SH-SY5Y (cell line): Measurements from ENCODE around the gene DCP2.

ENCODE experiments used
- GATA2 ChIP-seq: IDR thresholded peaks from 2 replicates; pipeline ENCODE4 v1.6.1; 2011; ENCODE audit warnings: mild to moderate bottlenecking, low read depth, low read length
- GATA3 ChIP-seq: IDR thresholded peaks from 2 replicates; pipeline ENCODE4 v1.6.1; 2011; ENCODE audit warnings: low read depth, mild to moderate bottlenecking, low read length, moderate library complexity

DCP2 gene

DNA sequence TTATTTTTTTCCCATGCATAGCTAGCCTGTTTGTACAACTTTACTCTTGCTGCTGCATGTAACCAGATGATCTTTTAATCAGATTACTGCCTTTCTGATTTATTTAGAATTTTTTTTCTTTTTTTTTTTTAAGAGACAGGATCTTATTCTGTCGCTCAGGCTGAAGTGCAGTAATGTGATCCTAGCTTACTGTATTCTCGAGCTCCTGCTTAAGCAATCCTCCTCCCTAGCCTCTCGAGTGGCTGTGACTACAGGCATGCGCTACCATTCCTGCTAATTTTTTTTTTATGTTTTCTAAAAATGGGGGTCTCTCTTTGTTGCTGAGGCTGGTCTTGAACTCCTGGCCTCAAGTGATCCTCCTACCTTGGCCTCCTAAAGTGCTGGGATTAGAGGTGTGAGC lies 9.6 kb downstream of the DCP2 start:
- no peak for TF ChIP-seq GATA3
- no peak for TF ChIP-seq GATA2

DNA sequence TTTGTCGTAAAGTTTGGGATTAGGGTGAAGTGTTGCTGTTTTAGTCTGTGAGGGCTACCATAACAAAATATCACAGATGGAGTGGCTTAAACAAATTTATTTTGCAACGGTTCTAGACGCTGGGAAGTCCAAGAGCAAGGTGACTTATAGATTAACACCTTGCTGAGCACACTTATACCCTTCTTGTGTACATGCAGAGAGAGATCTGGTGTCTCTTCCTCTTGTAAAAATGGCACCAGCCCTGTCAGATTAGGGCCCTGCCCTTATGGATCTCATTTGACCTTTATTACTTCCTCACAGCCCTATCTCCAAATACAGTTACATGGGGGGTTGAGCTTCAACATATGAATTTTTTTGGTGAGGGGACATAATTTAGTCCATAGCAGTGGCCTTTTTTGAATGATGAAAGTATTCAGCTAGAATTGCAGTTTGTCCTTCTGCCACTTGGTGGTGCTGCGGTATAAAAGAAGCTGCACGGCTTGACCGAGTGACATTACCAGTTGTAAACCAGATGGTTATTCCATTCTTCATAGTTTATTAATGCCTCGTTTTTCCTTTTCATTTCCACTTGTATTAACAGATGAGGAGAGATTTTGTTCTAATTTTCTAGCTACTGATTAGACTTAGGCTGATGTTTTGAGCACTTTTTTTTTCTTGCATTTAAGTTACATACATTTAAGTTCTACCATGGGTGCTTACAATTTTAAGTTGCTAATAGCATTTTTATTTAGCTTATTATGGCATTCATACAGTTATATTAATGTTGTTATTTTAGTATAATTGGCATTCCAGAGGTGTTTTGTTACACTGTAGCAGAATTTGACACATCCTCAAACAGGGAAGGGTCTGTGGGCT lies 19.4 kb downstream of the DCP2 start:
- no peak for TF ChIP-seq GATA2
- TF ChIP-seq GATA3: no peak

DNA sequence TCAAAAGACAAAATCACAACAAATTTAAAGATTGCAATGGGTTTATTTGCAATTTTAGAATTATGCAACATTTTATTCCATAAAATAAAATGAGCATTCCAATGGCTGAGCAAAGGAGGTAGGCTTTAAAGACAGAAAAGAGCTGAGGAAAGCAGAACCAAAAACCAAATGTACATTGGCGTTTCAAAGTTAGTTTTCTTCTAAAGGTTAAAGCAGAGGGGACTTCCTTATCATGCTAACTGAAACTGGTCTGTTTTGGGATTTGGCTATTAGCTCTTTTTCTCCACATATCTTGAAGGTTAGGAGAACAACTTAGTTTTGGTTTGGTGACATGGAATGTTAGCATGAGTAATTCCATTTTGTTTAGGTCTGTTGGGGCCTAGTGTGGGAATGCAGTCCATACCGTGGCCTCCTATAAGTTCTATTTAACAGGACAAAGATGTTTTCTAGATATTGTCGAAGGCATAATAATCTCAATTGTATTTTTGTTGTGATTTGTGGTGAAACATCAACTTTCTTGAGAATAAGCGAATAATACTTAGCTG lies 20.3 kb downstream of the DCP2 start:
- TF ChIP-seq GATA2 (no peak), GATA3 (no peak)

DNA sequence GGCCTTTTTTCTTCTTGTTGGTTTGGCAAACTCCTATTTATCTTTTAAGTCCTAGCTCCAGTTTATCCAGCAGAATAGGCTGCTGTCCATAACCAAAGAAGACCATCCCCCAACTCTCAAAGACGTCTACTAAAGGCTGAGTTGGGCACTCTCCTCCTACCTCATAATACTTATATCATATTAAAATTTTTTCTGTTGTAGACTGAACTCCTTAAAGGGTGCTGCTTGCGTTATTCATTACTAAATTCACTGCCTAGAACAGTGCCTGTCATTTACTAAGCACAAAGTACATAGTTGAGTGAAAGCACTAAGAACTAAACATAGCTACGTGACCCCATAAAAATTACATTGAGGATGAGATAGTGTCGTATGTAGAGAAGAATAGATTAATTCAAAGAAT lies 21.7 kb downstream of the DCP2 start:
- no peak for TF ChIP-seq GATA3
- no peak for TF ChIP-seq GATA2

DNA sequence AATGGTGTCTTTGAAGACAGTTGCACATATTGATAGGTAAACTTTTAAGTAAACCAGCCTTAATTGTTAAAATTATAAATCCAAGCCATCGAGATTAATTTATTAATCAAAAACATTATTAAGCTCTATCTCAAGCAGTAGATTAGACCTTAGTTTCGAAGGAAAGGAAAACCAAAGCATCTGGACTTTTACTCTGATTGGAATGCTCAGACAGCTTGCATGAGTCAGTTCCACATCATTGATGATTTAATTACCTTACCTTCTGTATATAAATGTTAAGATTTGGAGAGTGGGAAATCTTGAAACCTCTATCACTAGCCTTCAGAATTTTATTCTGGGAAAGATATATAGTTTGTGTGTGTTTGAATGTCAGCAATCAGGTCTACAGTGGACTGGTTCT lies 23.9 kb downstream of the DCP2 start:
- TF ChIP-seq GATA2 (no peak), GATA3 (no peak)

DNA sequence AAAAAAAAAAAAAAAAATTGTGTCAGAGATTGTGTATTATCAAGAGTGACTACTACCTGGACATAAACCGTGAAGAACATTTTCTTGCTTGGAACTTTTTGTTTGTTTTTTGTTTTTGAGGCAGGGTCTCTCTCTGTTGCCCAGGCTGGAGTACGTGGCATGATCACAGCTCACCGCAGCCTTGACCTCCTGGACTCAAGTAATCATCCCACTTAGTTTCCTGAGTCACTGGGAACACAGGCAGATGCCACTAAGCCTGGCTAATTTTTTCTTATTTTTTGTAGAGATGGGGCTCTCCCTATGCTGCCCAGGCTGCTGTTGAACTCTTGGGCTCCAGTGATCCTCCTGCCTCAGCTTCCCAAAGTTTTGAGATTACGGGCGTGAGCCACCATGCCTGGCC lies 25.8 kb downstream of the DCP2 start:
- TF ChIP-seq GATA3 (no peak), GATA2 (no peak)

DNA sequence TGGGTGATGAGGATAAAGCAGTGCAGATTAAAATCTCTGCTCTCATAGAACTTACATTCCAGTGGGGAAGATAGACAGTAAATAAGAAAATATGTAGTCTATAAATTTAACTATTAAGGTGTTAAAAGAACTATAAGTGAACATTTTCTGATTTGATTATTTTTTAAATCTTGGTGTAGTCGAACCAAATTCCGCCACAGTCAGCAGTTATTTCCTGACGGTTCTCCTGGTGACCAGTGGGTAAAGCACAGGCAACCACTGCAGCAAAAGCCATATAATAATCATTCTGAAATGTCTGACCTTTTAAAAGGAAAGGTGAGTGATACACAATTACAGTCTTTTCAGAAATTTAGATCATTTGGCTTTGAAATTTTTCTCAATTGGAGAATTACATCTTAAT lies 27.2 kb downstream of the DCP2 start:
- TF ChIP-seq GATA3 (no peak), GATA2 (no peak)

DNA sequence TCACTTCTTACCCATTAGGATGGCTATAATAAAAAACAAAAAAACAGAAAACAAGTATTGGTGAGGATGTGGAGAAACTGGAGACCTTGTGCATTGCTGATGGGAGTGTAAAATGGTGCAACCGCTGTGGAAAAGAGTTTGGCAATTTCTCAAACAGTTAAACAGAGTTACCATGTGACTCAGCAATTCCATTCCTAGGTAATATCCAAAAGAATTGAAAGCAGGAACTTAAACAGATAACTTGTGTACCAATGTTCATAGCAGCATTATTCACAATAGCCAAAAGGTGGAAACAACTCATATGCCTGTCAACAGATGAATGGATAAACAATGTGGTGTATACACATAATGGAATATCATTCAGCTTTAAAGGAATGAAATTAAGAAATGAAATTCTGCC lies 28.9 kb downstream of the DCP2 start:
- TF ChIP-seq GATA2: no peak
- no peak for TF ChIP-seq GATA3

DNA sequence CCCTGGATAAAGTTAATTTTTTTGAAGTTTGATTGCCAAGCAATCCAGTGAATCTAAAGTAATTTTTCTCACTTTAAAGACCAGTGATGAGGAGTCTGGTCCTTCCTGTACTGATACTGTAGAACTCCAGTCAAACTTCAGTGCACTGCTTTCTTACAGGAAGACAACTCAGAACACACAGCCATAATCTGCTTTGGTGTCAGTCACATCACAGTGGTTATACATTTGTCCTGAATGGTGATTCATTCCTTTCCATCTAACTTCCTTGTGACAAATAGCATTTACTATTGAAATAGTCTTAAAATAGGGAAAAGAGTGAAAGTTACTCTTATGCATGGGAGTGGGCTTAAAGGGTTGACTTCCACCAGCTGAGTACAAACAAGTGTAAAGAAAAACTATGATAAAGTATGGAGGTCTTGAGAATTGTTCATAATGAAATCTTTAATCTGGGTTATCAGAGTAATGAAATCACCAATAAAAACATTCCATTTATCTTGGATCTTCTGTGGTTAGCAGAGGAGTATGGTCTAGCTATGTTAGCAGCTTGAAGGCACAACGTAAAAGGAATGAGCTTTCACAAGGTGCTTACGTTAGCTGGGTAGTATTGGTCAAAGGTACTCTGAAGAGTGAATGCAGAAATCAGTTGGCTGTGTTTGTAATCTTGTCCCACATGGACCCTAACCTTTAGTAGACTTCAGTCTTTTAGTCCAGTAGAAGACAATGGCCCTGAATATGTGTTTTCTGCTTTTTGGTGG lies 41.5 kb downstream of the DCP2 start:
- TF ChIP-seq GATA3 (no peak), GATA2 (no peak)

DNA sequence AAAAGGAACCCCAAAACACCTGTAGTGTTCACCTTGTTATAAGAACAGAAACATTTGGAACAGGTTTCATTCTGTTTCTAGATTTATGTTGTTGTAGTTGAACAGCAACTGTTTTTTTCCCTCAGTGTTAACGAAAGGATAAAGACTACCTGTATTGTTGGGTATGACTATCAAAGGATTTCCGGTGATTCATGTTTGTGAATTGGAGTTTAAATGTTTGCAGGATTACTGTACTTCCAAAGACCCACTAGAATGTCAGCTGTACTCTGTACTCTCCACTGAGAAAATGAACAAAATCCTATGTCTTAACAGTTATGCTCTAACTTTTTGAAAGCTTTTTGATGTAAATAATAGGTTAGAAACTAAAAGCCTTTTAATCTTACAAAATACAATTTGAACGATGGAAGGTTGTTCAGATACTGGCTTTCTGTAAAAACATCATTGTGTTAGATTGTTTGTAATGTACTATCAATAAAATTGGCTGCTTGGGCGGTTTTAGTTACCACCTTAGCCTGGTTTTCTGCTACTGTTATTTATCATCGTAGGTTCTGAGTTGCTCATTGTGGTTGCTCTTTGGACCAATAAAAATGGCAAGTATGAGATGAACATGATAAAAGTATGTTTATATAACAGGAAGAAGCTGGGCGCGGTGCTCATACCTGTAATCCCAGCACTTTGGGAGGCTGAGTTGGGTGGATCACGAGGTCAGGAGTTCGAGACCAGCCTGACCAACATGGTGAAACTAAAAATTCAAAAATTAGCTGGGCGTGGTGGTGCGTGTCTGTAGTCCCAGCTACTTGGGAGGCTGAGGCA lies 44.1 kb downstream of the DCP2 start:
- TF ChIP-seq GATA3 (no peak), GATA2 (no peak)

DNA sequence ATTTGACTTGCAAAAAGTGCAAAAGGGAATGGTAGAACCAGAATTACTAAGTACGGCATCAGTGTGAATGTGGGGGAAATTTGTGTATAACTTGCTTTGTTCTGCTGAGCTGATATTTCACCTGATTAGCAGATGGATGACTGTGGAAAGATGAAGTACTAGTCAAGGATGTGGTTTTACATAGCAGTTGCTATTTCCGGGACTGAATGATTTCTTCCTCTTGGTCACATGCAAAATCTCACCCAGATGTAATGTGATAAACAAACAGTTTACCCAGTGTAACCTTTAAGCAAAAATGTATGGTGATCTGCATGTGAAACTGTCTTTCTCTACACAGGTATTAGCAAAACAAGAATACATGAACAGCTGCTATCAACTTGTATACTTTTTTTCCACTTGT lies 46.1 kb downstream of the DCP2 start:
- TF ChIP-seq GATA2 (no peak), GATA3 (no peak)

DNA sequence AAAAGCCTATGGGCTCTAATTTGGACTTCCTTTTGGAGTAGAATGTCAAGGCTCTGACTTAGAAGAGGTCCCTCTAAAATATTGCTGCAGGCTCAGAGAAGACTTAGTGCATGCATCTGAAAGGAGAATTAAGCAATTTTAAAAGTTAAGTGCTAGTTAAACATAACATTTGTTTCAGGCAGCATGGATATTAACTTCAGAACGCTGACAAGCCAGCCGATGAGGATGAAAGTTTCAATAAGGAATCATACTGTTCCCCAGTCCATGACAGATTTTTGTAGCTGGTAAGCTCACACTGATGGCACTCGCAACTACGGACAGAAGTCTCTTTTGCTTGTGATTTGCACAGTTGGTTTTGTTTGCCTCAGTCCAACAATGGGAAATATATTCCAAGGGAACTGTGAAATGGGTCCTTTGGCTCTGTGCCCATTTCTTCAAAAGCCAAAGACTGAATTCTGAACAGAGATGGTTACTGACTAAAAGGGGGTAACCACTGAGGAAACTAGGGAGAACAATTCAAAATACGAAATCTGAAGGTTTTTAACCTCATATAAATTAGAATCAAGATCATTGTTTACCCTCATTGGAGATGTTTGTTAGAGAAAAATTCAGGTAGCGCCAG lies 47.6 kb downstream of the DCP2 start:
- TF ChIP-seq GATA3 (no peak), GATA2 (no peak)

DNA sequence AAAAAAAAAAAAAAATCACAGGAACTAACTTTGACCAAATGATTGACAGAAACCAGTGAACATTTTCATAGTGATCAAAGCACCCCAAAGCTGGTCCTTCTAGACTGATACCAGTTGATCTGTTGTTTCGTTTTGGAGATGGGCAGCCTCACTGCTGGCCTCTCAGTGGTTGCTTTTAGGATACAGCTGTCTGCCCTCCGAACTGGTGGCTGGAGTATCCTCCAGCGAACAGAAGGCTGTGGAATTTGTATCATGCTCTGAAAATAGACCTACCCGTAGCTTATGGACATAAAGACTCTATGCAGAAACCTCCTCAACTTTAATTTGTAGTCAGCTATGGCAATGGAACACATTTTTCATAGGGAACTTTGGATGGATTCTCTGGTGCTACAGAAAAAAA lies 49.0 kb downstream of the DCP2 start:
- TF ChIP-seq GATA2: no peak
- TF ChIP-seq GATA3: no peak

DNA sequence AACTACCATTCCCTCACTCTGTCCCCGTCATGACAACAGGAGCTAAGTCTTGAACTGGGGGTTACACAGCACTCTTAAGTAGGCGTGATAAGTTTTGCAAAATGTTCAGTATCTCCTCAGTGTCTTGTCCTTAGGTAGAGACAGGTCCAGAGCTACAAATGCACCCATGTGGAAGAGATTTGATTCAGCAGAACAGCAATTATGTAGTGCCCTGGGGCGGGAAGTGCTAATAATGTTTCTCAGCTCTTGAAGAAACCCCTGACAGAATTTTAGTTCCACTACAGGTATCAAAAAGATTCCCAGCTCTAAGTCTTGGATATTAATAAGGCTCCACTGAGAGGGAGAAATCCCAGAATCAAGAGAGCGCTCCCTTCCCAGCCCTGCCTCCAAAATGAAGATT lies 49.6 kb downstream of the DCP2 start:
- TF ChIP-seq GATA2: no peak
- no peak for TF ChIP-seq GATA3

DNA sequence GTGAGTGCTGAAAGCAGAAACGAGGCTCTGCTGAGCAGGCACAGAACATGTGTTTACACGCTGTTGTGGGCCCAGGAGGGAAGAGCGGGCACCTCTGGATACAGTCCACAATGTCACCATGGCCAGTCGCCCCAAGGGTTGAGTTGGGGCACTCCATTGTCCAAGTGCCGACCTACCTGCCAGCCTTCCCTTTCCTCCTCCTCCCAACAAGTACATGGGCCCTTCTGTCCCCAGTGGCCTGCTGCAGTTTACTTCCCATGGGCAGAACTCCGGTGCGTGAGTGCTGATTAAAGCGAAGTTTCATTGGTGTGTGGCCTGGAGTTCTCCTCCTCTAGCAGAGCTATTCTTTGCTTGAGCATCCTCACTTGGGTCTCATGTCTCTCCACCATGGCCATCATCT lies 50.4 kb downstream of the DCP2 start:
- TF ChIP-seq GATA3 (no peak), GATA2 (no peak)

DNA sequence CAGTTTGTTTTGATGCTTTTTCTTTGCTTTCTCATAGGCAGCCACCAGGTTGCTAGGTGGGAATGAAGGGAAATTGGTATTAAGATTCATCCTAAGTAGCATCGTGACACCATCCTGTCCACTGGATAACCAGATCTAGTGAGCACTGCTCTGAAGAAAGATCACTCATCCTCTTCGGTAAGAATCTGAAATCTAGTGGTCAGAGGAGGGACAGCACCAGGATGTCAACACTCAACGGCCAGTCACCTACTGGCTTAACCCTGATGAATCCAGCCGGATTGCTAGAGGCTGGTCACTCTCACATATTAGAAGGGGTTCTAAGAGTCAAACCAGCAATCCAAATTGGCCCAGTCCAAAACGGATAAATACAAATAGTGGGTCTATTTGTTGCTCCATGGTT lies 50.8 kb downstream of the DCP2 start:
- TF ChIP-seq GATA3 (no peak), GATA2 (no peak)
